Right lobe of liver (tissue), 4 donors: ENCODE measurements around the gene KRT17.

Source experiments
- CTCF ChIP-seq, 4 donors: fragments of 200-600 bp in 3 of 4; fragments of 450-650 bp in 1 of 4; IDR thresholded peaks; one replicate each; pipeline versions ENCODE4 v1.5.1 to v1.8.0; 2016 to 2022; ENCODE audit warnings: antibody characterized with exemption in 4 of 4, mild to moderate bottlenecking in 2 of 4
- POLR2A ChIP-seq: fragments of 450-650 bp; IDR thresholded peaks from one replicate; pipeline ENCODE4 v1.6.1; 2017; ENCODE audit warnings: antibody characterized with exemption, mild to moderate bottlenecking
- donor health status: DM: no; HTN: no; CAD: no.
- donor health status: DM: no; HTN: no; CAD: no.
- donor health status: DM: no; HTN: yes; CAD: no.

GRCh38 chr17:41602524-41602923 lies 21.9 kb downstream of the KRT17 start:
- no peak for TF ChIP-seq POLR2A
- no peak for TF ChIP-seq CTCF (IDR thresholded peaks at IDR 0.05)
